ENCODE results near the gene SMIM23. TPM values are rescaled to one million over a fixed set of nuclear protein-coding genes. Genes with fewer than 3 reads are reported as not detected.

Gene SMIM23
- total RNA-seq: not detected in 2 replicates

GRCh38 chr5:171785517-171785916, at the start of gene SMIM23:
Gene SMIM23, plus strand, starts transcription at chr5:171785817. Its CDS starts 55 bp downstream, at chr5:171785872.

Other genes with a start within 250 kb of the SMIM23 start
- 68.2 and 82.6 TPM in 2 replicates for gene FBXW11, start 220.8 kb downstream of the SMIM23 start, total RNA-seq